ENCODE data around the gene GPRASP3.
"Not testable (repeated sequence)": the region's sequence is repeated elsewhere in the genome, so short reads cannot be mapped to it uniquely, and the experiment has no call there.

Gene GPRASP3

DNA sequence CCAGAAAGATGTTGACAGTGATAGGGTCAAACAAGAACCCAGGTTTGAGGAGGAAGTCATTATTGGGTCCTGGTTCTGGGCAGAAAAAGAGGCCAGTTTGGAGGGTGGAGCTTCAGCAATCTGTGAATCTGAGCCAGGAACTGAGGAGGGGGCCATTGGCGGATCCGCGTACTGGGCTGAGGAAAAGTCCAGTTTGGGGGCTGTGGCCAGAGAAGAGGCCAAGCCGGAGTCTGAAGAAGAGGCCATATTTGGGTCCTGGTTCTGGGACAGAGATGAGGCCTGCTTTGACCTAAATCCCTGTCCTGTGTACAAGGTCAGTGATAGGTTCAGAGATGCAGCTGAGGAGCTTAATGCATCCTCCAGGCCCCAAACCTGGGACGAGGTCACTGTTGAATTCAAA is 4.6 kb upstream of the GPRASP3 start:
- no peak for DNase-seq (ENCODE audit: low read depth)
- TF ChIP-seq, protein P1, sequence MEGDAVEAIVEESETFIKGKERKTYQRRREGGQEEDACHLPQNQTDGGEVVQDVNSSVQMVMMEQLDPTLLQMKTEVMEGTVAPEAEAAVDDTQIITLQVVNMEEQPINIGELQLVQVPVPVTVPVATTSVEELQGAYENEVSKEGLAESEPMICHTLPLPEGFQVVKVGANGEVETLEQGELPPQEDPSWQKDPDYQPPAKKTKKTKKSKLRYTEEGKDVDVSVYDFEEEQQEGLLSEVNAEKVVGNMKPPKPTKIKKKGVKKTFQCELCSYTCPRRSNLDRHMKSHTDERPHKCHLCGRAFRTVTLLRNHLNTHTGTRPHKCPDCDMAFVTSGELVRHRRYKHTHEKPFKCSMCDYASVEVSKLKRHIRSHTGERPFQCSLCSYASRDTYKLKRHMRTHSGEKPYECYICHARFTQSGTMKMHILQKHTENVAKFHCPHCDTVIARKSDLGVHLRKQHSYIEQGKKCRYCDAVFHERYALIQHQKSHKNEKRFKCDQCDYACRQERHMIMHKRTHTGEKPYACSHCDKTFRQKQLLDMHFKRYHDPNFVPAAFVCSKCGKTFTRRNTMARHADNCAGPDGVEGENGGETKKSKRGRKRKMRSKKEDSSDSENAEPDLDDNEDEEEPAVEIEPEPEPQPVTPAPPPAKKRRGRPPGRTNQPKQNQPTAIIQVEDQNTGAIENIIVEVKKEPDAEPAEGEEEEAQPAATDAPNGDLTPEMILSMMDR (conservative IDR thresholded peaks at IDR 0.05; ENCODE audit: control insufficient read depth, insufficient read depth, low read depth, low read length), result no peak

DNA sequence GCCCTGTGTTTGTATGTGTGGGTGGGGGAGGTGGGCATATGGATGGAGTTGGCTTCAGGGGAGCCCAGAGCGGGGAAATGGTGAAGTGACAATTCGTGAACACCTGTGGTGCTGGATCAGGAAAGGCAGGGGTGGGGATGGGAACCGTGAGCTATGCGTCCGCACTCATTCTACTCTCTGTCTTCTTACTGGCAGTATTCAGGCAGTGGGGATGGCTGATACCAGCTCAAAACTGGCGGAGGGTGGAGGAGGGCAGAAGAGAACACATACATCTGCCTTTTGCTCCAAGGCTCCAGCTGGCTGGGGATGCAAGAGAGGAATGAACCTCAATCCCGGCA is 595 bp downstream of the GPRASP3 start:
- peak overlapping the region; percentile 59 for H3K4me3 ChIP-seq (ENCODE audit: control insufficient read depth, low read depth, low read length)
- not testable (repeated sequence) for DNase-seq (ENCODE audit: low read depth)

More for the DNA sequence above, 4.6 kb upstream of the GPRASP3 start:
- no peak overlapping the region for H3K4me3 ChIP-seq (ENCODE audit: control insufficient read depth, low read depth, low read length)

DNA sequence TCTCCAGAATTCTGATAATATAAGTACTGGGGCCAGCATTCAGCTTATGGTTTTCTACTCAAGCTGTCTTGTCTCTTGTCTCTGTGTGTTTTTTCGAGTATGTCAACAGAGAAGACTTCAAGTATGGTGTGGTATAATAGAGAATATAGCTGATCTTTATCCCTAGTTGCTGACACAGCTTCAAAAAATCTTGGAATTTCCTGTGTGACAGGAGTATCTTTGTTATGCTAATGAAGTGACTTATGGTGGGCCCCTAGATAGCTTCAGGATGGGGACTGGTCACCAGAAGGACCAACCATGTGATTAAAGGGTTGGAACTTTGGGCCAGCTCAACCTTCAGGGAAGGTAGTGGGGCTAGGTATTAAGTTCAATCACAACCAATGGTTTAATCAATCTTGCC is 2.9 kb downstream of the GPRASP3 start:
- no peak for DNase-seq (ENCODE audit: low read depth)
- TF ChIP-seq, protein P1 (conservative IDR thresholded peaks at IDR 0.05; ENCODE audit: control insufficient read depth, insufficient read depth, low read depth, low read length), result no peak
- no peak overlapping the region for H3K4me3 ChIP-seq (ENCODE audit: control insufficient read depth, low read depth, low read length)

DNA sequence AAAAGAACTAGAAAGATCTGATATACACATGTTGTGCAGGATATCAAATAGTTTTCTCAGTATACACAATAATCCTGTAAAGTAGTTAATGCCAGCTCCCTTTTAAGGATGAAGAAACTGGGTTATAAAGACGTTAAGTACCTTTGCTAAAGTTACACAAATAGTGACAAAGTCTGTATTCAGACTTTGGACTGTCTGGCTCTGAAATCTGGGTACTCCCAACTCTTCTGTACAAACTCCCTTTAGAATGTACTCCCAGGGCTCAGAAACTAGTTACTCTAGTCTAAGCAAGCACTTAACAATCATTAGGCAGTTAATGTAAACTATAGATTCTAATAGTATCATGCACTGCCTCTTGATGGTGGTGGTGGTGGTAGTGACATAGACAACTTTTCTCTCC is 7.2 kb downstream of the GPRASP3 start:
- no peak overlapping the region for H3K4me3 ChIP-seq (ENCODE audit: control insufficient read depth, low read depth, low read length)
- DNase-seq (ENCODE audit: low read depth), result no peak
- TF ChIP-seq, protein P1 (conservative IDR thresholded peaks at IDR 0.05; ENCODE audit: control insufficient read depth, insufficient read depth, low read depth, low read length), result no peak

DNA sequence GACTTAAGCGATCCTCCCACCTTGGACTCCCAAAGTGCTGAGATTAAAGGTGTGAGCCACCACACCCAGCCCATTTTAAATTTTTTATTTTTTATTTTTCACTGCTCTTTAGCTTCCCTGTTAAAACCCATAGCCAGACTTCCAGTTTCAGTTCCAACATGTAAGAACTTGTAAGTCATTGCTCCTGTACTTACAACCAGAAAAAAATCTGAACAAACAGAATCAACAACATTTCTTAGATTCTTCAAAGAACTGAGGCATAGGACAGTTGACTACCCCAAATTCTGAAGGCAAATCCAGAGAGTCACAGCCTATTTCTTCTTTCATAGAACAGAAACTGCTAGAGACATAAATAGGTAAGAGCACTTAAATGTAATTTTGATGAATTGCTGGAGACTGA is 8.1 kb downstream of the GPRASP3 start:
- DNase-seq (ENCODE audit: low read depth), result no peak
- no peak overlapping the region for H3K4me3 ChIP-seq (ENCODE audit: control insufficient read depth, low read depth, low read length)
- TF ChIP-seq, protein P1 (conservative IDR thresholded peaks at IDR 0.05; ENCODE audit: control insufficient read depth, insufficient read depth, low read depth, low read length), result no peak

DNA sequence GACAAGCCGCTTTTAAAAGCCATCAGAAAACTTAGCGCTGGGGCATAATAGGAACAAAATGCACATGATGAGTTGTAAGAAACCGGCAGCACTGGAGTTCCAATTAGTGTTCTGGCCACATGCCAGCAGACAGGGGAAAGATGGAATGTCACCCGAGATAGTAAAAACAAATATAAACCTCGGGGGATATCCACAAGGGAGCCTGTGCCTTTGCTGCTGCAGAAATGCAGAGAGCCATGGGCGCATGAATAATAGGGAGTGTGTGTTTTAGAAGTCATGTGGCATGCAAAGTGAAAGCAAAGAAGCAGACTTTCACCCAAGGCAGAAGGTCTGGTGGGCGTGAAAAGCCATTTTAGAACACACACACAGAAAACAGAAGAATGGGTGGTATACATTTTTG is 19.1 kb downstream of the GPRASP3 start:
- no peak overlapping the region for H3K4me3 ChIP-seq (ENCODE audit: control insufficient read depth, low read depth, low read length)
- TF ChIP-seq, protein P1 (conservative IDR thresholded peaks at IDR 0.05; ENCODE audit: control insufficient read depth, insufficient read depth, low read depth, low read length), result no peak
- no peak for DNase-seq (ENCODE audit: low read depth)

DNA sequence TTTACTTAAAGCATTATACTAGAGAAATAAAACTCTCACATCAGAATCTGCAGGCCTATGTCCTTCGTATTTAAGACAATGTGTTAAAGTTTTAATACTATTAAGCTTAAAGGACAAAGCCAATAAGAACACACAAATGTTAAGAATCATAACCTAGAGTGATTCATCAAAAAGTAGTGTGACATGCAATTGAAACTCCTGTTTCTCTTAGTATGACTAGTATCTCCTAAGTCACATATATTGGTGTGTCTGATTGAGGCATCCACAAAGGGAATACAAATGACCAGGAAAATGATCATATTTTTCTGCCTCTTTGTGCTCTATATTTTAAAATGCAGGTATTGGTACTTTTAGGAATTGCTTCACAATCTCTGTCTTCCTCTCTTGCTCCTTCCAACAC is 23.8 kb downstream of the GPRASP3 start:
- H3K4me3 ChIP-seq (ENCODE audit: control insufficient read depth, low read depth, low read length), result no peak overlapping the region
- TF ChIP-seq, protein P1 (conservative IDR thresholded peaks at IDR 0.05; ENCODE audit: control insufficient read depth, insufficient read depth, low read depth, low read length), result no peak
- no peak for DNase-seq (ENCODE audit: low read depth)
